ENCODE results near the gene IQGAP3. TPM values are rescaled to one million over a fixed set of nuclear protein-coding genes. Genes with fewer than 3 reads are reported as not detected.

IQGAP3 gene
- total and polyA plus RNA-seq, 2 donors (not counting 1 experiment from before 2014, with no cell fraction given), result 0.07 to 0.12 TPM

GRCh38 chr1:156477526-156478249, 94.7 kb downstream of the IQGAP3 start:
- Mint-ChIP-seq H3K27me3 (no peaks in the 10 kb centered on the region), H3K9me3 (ENCODE audit: insufficient read depth) (no peaks in the 10 kb centered on the region), H3K4me1 (peaks cover 30% of the 10 kb centered on the region), H3K27ac (no peak overlapping the region), H3K4me3 (no peak overlapping the region)
- peaks cover 16 to 29% of the 10 kb centered on the region in 2 donors for H3K4me1 ChIP-seq (ENCODE audit: control insufficient read depth in 2 of 2, insufficient read depth in 2 of 2, low read length in 2 of 2)
- no peaks in the 10 kb centered on the region for H3K27me3 ChIP-seq (replicated peaks in 1 of 4; ENCODE audit: control extremely low read depth in 1 of 4, control insufficient read depth in 3 of 4, insufficient read depth in 4 of 4, low read length in 3 of 4)
- DNase-seq (no peak), ATAC-seq (ENCODE audit: low read depth) (no peak)
- ChIA-PET CTCF (interaction anchor here (0.6 to 1.3 kb wide), 7 partner anchors 10 to 144 kb away, joined by 3 to 5 read pairs (median 3); no protein-coding TSS in a partner anchor), POLR2A (no interaction called here)
- no peak overlapping the region for H3K9ac ChIP-seq (ENCODE audit: low read length)
- no peak overlapping the region for H3K27ac ChIP-seq (ENCODE audit: low read length in 2 of 2)
- H3K4me2 ChIP-seq (replicated peaks; ENCODE audit: low read depth, low read length, poor library complexity, severe bottlenecking), result no peak overlapping the region
- no peak for TF ChIP-seq CTCF (IDR thresholded peaks at IDR 0.05)
- no peak for TF ChIP-seq EZH2 (IDR thresholded peaks at IDR 0.05; ENCODE audit: borderline replicate concordance, insufficient read depth, low read depth, low read length, poor library complexity, severe bottlenecking)
- peaks cover 82% of the 10 kb centered on the region for H4K20me1 ChIP-seq (ENCODE audit: control insufficient read depth, insufficient read depth, low read length, poor library complexity, severe bottlenecking)
- H3K9me3 ChIP-seq (ENCODE audit: control extremely low read depth in 1 of 3, control insufficient read depth in 2 of 3, insufficient read depth in 1 of 3, low read length in 2 of 3), result no peaks in the 10 kb centered on the region
- H3K36me3 ChIP-seq (replicated peaks in 1 of 2; ENCODE audit: control extremely low read depth in 1 of 2, control insufficient read depth in 1 of 2, extremely low read depth in 1 of 2, insufficient read depth in 2 of 2, low read length in 1 of 2), result peaks cover 7 to 96% of the 10 kb centered on the region in 2 experiments
- intact Hi-C loops (cut with micrococcal nuclease), result no loop called here
- H2AFZ ChIP-seq (ENCODE audit: insufficient read depth, low read depth, low read length, poor library complexity, severe bottlenecking), result no peak overlapping the region
- no peak overlapping the region for H3K4me3 ChIP-seq (ENCODE audit: control extremely low read depth in 1 of 5, extremely low read depth in 1 of 5, insufficient read depth in 1 of 5, low read depth in 2 of 5, low read length in 4 of 5)
- WGBS (ENCODE audit: insufficient coverage), result no CpG with 5 or more reads among the region's 3 CpGs
- H3K79me2 ChIP-seq (ENCODE audit: control insufficient read depth, insufficient read depth, low read length), result peaks cover 71% of the 10 kb centered on the region
